ENCODE results near the gene PATE2. TPM values are rescaled to one million over a fixed set of nuclear protein-coding genes. Genes with fewer than 3 reads are reported as not detected.

PATE2 gene
- total RNA-seq, 4 donors from 2014 or later: not detected

- Histone ChIP-seq H3K9me3 (no peaks in the 10 kb centered on the region), H3K4me3 (no peak overlapping the region), H3K27me3 (no peaks in the 10 kb centered on the region), H3K27ac (no peak overlapping the region), H3K4me1 (no peaks in the 10 kb centered on the region), H3K36me3 (no peaks in the 10 kb centered on the region)
- DNase-seq: no peak
- TF ChIP-seq POLR2A (IDR thresholded peaks at IDR 0.05): no peak
- TF ChIP-seq CTCF (IDR thresholded peaks at IDR 0.05): no peak
Measured at GRCh38 chr11:125770583-125770982, 8.0 kb downstream of the PATE2 start.

GRCh38 chr11:125768336-125769046 is 10.1 kb downstream of the PATE2 start:
- Histone ChIP-seq H3K4me1 (no peaks in the 10 kb centered on the region), H3K27me3 (no peaks in the 10 kb centered on the region), H3K27ac (no peak overlapping the region), H3K36me3 (no peaks in the 10 kb centered on the region), H3K4me3 (no peak overlapping the region), H3K9me3 (no peaks in the 10 kb centered on the region)
- no peak for DNase-seq
- no peak for TF ChIP-seq POLR2A (IDR thresholded peaks at IDR 0.05)
- TF ChIP-seq CTCF (IDR thresholded peaks at IDR 0.05): no peak

GRCh38 chr11:125766251-125766650 is 12.4 kb downstream of the PATE2 start:
- Histone ChIP-seq H3K9me3 (no peaks in the 10 kb centered on the region), H3K27ac (no peak overlapping the region), H3K36me3 (no peaks in the 10 kb centered on the region), H3K4me3 (no peak overlapping the region), H3K4me1 (no peaks in the 10 kb centered on the region), H3K27me3 (no peaks in the 10 kb centered on the region)
- TF ChIP-seq CTCF (IDR thresholded peaks at IDR 0.05): no peak
- no peak for TF ChIP-seq POLR2A (IDR thresholded peaks at IDR 0.05)
- no peak for DNase-seq

- H3K4me3 ChIP-seq: no peak overlapping the region
- no peaks in the 10 kb centered on the region for H3K9me3 ChIP-seq
- TF ChIP-seq POLR2A (IDR thresholded peaks at IDR 0.05) (no peak), CTCF (IDR thresholded peaks at IDR 0.05) (no peak)
- no peaks in the 10 kb centered on the region for H3K27me3 ChIP-seq
- H3K4me1 ChIP-seq: no peaks in the 10 kb centered on the region
- no peaks in the 10 kb centered on the region for H3K36me3 ChIP-seq
- DNase-seq: no peak
- H3K27ac ChIP-seq: no peak overlapping the region
Measured at GRCh38 chr11:125763483-125763882, 15.1 kb downstream of the PATE2 start.

GRCh38 chr11:125762445-125762844 is 16.2 kb downstream of the PATE2 start:
- Histone ChIP-seq H3K4me3 (no peak overlapping the region), H3K27me3 (no peaks in the 10 kb centered on the region), H3K4me1 (no peaks in the 10 kb centered on the region), H3K27ac (no peak overlapping the region), H3K9me3 (no peaks in the 10 kb centered on the region), H3K36me3 (no peaks in the 10 kb centered on the region)
- no peak for DNase-seq
- no peak for TF ChIP-seq POLR2A (IDR thresholded peaks at IDR 0.05)
- TF ChIP-seq CTCF (IDR thresholded peaks at IDR 0.05): no peak

- no peak for DNase-seq
- TF ChIP-seq POLR2A (IDR thresholded peaks at IDR 0.05) (no peak), CTCF (IDR thresholded peaks at IDR 0.05) (no peak)
- no peaks in the 10 kb centered on the region for H3K36me3 ChIP-seq
- no peaks in the 10 kb centered on the region for H3K4me1 ChIP-seq
- no peaks in the 10 kb centered on the region for H3K27me3 ChIP-seq
- H3K9me3 ChIP-seq: no peaks in the 10 kb centered on the region
- no peak overlapping the region for H3K4me3 ChIP-seq
- H3K27ac ChIP-seq: no peak overlapping the region
Measured at GRCh38 chr11:125756050-125756449, 22.6 kb downstream of the PATE2 start.

Measured in Peyer's patch (tissue), 4 donors.